Measurements from ENCODE around the gene FADS3.

FADS3 gene, protein sequence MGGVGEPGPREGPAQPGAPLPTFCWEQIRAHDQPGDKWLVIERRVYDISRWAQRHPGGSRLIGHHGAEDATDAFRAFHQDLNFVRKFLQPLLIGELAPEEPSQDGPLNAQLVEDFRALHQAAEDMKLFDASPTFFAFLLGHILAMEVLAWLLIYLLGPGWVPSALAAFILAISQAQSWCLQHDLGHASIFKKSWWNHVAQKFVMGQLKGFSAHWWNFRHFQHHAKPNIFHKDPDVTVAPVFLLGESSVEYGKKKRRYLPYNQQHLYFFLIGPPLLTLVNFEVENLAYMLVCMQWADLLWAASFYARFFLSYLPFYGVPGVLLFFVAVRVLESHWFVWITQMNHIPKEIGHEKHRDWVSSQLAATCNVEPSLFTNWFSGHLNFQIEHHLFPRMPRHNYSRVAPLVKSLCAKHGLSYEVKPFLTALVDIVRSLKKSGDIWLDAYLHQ

DNA sequence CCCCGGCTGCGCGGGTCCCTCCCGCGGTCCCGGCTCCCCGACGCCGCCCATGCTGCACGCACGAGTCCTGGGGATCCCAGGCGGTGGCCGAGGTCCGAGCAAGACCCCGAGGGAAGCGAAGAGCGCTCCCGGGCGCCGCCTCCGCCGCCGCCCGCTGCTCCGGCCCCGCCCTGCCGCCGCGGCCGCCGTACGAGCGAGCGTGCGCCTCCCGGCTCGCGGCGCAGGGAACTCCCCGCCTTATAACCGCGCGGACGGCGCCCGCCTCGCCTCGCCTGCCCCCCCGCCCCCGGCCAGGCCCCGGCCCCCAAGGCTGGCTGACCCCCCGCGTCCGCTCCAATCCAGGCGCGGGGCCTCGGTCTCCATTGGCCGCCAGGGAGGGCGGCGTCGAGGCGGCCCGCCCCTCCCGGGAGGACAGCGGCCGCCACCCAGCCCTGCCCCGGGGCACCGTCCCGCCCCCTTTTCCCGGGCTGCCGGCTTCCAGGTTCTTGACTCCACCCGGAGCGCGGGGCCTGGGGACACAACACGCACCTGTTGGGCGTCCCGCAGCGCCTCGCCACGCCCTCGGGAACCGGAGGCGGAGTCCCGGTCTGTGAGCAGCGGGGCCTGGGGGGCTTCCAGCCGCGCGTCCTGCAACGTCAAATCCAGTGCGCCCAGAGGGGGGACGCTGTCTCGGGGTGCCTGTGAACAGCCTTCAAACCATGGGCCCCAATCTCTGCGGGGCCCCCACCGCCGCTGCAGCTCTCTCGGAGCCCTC, at the start of gene FADS3:
Gene FADS3 (minus strand): TSS at position 215 of the 754 bp plus-strand sequence. CDS start 164 bp downstream, at position 51.
- peak within 1 kb of the TSS; percentile 79 for H3K4me3 ChIP-seq (ENCODE audit: low read depth, low read length)
- TF ChIP-seq, protein P1, sequence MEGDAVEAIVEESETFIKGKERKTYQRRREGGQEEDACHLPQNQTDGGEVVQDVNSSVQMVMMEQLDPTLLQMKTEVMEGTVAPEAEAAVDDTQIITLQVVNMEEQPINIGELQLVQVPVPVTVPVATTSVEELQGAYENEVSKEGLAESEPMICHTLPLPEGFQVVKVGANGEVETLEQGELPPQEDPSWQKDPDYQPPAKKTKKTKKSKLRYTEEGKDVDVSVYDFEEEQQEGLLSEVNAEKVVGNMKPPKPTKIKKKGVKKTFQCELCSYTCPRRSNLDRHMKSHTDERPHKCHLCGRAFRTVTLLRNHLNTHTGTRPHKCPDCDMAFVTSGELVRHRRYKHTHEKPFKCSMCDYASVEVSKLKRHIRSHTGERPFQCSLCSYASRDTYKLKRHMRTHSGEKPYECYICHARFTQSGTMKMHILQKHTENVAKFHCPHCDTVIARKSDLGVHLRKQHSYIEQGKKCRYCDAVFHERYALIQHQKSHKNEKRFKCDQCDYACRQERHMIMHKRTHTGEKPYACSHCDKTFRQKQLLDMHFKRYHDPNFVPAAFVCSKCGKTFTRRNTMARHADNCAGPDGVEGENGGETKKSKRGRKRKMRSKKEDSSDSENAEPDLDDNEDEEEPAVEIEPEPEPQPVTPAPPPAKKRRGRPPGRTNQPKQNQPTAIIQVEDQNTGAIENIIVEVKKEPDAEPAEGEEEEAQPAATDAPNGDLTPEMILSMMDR (IDR thresholded peaks at IDR 0.05; ENCODE audit: low read depth, low read length) = no peak
- DNase-seq (ENCODE audit: low read depth, low spot score) = peak; percentile 76
- in situ Hi-C loops (cut with HindIII; ENCODE audit: low sequenced_read_pairs) = no loop called here

DNA sequence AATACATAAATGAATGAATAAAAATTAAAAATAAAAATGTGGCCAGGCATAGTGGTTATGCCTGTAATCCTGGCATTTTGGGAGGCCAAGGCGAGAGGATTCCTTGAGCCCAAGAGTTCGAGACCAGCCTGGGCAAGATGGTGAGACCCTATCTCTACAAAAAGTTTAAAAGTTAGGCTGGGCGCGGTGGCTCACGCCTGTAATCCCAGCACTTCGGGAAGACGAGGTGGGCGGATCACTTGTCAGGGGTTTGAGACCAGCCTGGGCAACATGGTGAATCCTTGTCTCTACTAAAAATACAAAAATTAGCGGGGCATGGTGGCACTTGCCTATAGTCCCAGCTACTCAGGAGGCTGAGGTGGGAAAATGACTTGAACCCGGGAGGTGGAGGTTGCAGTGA, 49.1 kb upstream of the FADS3 start:
- in situ Hi-C loops (cut with HindIII; ENCODE audit: low sequenced_read_pairs) = no loop called here
- DNase-seq (ENCODE audit: low read depth, low spot score) = no peak
- H3K4me3 ChIP-seq (ENCODE audit: low read depth, low read length) = no peak overlapping the region
- TF ChIP-seq, protein P1 (IDR thresholded peaks at IDR 0.05; ENCODE audit: low read depth, low read length) = no peak

DNA sequence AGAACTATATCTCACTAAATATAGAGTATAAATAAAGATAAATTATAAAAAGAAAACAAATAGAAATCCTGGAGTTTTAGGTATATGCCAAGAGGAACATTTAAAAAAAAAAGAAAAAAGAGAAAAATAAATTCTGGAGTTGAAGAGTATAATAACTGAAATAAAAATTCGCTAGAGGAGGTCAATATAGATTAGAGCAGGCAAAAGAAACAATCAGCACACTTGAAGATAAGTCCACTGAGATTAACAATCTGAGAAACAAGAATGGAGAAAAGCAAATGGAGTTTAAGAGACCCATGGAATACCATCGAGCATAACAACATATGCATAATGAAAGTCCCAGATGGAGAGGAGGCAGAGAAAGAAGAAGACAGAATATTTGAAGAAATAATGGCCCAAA, 44.5 kb upstream of the FADS3 start:
- no peak overlapping the region for H3K4me3 ChIP-seq (ENCODE audit: low read depth, low read length)
- TF ChIP-seq, protein P1 (IDR thresholded peaks at IDR 0.05; ENCODE audit: low read depth, low read length) = no peak
- no peak for DNase-seq (ENCODE audit: low read depth, low spot score)
- in situ Hi-C loops (cut with HindIII; ENCODE audit: low sequenced_read_pairs) = no loop called here

DNA sequence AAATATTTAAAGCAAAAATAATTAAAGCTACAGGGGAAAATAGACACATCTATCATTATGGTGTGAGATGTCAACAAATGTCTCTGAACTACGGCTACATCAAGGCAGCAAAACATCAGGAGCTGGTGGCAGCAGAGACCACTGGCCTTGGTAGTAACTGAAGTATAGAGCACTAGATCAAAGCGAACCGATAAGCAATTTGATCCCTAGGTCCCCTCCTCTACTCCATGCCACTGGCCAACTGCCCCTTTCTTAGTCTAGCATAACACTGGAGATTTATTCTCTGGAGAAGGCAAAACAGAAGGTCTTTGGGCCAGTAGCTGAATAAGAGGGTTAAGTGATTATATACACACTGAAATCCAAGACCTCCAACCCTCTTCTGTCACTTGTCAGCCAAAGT, 39.6 kb upstream of the FADS3 start:
- H3K4me3 ChIP-seq (ENCODE audit: low read depth, low read length) = no peak overlapping the region
- in situ Hi-C loops (cut with HindIII; ENCODE audit: low sequenced_read_pairs) = no loop called here
- no peak for DNase-seq (ENCODE audit: low read depth, low spot score)
- TF ChIP-seq, protein P1 (IDR thresholded peaks at IDR 0.05; ENCODE audit: low read depth, low read length) = no peak

DNA sequence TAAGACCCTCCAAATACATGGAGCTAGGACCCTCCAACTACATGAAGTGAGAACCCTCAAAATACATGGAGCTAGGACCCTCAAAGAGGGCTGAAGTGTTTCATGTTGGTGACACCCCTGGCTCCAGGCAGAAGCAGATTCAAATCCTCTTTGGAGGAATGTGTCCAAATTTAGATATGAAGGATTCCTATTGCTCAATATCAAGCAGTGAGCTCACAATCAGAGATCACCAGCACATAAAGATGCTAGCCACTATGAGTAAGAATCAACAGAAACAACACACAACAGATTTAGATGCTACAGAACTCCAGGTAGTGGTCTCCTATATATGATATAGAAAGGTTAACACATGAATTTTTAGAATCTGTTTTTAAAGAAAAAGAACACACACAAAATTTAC, 37.3 kb upstream of the FADS3 start:
- DNase-seq (ENCODE audit: low read depth, low spot score) = no peak
- no peak overlapping the region for H3K4me3 ChIP-seq (ENCODE audit: low read depth, low read length)
- in situ Hi-C loops (cut with HindIII; ENCODE audit: low sequenced_read_pairs) = no loop called here
- TF ChIP-seq, protein P1 (IDR thresholded peaks at IDR 0.05; ENCODE audit: low read depth, low read length) = no peak

DNA sequence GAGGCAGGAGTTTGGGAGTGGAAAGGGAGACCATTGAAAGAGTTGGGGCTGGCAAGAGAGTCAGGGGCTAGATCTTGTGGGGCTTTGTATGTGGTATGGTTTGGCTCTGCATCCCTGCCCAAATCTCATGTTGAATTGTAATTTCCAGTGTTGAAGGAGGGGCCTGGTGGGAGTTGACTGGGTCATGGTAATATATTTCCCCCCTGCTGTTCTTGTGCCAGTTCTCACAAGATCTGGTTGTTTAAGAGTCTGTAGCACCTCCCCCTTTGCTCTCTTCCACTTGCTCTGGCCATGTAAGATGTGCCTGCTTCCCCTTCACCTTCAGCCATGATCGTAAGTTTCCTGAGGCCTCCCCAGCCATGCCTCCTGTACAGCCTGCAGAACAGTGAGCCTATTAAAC, 36.2 kb upstream of the FADS3 start:
- DNase-seq (ENCODE audit: low read depth, low spot score) = peak; percentile 38
- TF ChIP-seq, protein P1 (IDR thresholded peaks at IDR 0.05; ENCODE audit: low read depth, low read length) = no peak
- H3K4me3 ChIP-seq (ENCODE audit: low read depth, low read length) = no peak overlapping the region
- in situ Hi-C loops (cut with HindIII; ENCODE audit: low sequenced_read_pairs) = no loop called here
